Measurements from ENCODE around the gene SPATA21.
A peak's percentile ranks its signal among the peaks of the same experiment; 100 is the strongest.

Gene SPATA21

DNA sequence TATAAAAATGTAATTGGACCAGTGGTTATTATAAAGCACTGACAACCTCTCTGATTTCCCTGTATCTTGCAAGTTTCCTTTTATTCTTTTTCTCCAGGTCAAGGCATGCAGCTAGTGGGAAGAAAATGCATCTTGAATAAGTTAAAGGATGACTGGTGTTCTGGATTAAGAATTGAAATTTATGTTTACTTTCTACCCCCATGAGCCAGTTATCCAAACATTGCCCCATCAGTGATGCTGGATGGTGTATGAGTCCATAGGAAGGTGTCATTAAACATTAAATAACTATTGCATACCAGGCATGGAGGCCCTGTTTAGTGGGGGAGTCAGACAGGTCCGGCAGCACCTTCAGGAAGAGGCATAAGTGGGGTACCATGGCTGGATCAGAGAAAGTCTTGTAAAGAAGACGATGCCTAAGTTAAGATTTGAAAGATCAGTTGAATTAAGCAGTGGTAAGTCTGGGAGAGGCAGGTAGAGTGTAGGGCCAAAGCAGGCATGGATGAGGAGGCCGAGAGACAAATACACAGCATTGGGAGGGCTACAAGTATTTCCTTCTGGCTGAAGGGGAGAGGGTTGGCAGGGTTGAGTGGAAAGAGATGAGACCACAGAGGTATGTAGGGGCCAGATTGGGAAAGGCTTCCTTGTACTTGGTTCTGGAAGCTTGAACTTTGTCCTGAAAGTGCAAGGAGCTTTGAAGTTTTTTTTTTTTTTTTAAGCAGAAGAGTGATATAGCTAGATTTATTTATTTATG lies 64.5 kb downstream of the SPATA21 start:
- H3K4me1 Mint-ChIP-seq, result peaks cover 59% of the 10 kb centered on the region
- TF ChIP-seq, protein P1, sequence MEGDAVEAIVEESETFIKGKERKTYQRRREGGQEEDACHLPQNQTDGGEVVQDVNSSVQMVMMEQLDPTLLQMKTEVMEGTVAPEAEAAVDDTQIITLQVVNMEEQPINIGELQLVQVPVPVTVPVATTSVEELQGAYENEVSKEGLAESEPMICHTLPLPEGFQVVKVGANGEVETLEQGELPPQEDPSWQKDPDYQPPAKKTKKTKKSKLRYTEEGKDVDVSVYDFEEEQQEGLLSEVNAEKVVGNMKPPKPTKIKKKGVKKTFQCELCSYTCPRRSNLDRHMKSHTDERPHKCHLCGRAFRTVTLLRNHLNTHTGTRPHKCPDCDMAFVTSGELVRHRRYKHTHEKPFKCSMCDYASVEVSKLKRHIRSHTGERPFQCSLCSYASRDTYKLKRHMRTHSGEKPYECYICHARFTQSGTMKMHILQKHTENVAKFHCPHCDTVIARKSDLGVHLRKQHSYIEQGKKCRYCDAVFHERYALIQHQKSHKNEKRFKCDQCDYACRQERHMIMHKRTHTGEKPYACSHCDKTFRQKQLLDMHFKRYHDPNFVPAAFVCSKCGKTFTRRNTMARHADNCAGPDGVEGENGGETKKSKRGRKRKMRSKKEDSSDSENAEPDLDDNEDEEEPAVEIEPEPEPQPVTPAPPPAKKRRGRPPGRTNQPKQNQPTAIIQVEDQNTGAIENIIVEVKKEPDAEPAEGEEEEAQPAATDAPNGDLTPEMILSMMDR (IDR thresholded peaks at IDR 0.05; ENCODE audit: unreplicated experiment in 3 of 3), result no peak
- H3K27ac Mint-ChIP-seq, result peak overlapping the region; percentile 18 to 81 (median 33)
- no peaks in the 10 kb centered on the region for H3K27me3 Mint-ChIP-seq (ENCODE audit: low read depth)
- peaks cover 18% of the 10 kb centered on the region for H3K36me3 Mint-ChIP-seq (ENCODE audit: low read depth)
- H3K9me3 Mint-ChIP-seq, result no peaks in the 10 kb centered on the region
- H3K4me3 Mint-ChIP-seq, result peak overlapping the region in 2 of 3 experiments; percentile 1 to 3

DNA sequence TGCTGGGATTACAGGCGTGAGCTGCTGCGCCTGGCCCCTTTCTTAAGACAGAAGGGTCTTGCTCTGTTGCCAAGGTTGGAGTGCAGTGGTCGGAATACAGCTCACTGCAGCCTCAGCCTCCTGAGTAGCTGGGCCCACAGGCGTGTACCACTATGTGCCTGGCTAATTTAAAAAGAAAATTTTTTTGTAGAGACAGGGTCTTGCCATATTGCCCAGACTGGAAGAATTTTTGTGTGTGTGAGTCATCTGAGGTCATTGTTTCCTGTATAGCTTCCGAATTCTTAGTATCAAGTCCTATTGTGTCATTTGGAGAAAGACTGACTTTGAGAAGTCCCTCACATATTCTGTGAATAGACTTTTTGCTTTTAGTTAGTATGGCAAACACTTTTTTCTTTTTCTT lies 65.5 kb downstream of the SPATA21 start:
- TF ChIP-seq, protein P1 (IDR thresholded peaks at IDR 0.05; ENCODE audit: unreplicated experiment in 3 of 3), result no peak
- H3K36me3 Mint-ChIP-seq (ENCODE audit: low read depth), result peaks cover 18% of the 10 kb centered on the region
- H3K4me1 Mint-ChIP-seq, result peaks cover 53% of the 10 kb centered on the region
- H3K27ac Mint-ChIP-seq, result peak overlapping the region in 2 of 3 experiments; percentile 37 to 55
- H3K27me3 Mint-ChIP-seq (ENCODE audit: low read depth), result no peaks in the 10 kb centered on the region
- no peaks in the 10 kb centered on the region for H3K9me3 Mint-ChIP-seq
- peak overlapping the region in 2 of 3 experiments; percentile 31 to 38 for H3K4me3 Mint-ChIP-seq

DNA sequence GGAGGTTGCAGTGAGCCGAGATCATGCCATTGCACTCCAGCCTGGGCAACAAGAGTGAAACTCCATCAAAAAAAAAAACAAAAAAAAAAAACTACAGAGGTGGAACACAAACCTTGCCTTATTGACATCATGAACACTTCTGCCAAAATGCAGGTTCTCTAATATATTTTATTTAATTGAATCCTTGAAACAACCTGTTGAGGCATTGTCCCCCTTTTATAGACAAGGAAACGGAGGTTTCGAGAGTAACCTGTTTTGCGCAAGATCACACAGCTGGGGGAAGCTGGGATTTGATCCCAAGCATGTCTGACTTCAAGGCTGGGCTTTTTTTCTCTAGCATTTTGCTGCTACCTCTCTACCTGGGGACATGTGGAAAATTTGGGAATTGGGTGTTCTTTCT lies 67.4 kb downstream of the SPATA21 start:
- H3K27ac Mint-ChIP-seq, result no peak overlapping the region
- peaks cover 44% of the 10 kb centered on the region for H3K4me1 Mint-ChIP-seq
- H3K27me3 Mint-ChIP-seq (ENCODE audit: low read depth), result no peaks in the 10 kb centered on the region
- H3K9me3 Mint-ChIP-seq, result no peaks in the 10 kb centered on the region
- H3K4me3 Mint-ChIP-seq, result peak overlapping the region; percentile 94 to 99 (median 97)
- peaks cover 14% of the 10 kb centered on the region for H3K36me3 Mint-ChIP-seq (ENCODE audit: low read depth)
- TF ChIP-seq, protein P1 (IDR thresholded peaks at IDR 0.05; ENCODE audit: unreplicated experiment in 3 of 3), result no peak

DNA sequence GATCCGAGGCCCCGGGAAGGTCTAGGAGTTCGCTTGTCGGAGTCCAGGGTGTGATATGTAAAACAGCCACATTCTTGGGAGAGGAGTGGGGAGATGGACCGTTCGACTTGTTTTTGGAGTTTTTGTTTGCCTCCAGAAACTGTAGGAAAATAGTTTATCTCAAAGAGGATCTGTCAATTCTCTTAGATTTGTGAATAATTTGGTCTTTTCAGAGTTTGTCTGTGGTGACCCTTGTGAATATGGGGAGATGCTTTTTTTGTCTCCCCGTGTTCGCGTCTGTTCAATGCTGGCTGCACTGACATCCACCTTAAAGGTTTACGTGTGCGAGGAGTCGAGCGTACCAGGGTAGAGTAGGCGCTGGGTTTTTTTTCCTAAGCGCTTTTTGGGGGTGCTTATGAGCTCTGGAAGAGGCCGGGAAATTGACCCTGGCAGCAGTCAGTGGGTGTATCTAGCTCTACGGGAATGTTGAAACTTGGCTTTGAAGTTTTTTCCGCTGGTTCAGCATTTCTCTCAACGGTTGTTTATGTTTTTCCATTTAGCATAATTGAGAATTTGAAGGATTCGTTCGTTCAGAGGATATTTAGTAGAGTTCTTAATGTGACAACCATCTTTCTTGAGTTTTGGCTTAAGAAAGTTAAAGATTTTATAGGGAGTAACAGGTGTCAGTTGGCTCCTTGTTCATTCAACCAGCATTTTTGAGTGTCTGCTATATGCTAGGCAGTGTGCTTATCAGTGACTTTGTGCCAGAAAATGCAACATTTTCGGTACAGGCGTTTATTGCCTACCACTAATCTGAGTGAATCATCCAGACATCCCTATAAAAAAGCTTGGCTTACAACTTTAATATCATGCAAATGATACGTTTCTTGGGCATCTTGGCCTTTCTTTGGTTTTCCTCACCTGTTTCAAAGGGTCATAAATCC lies 69.0 kb downstream of the SPATA21 start:
- Mint-ChIP-seq H3K4me3 (peak overlapping the region; percentile 94 to 99 (median 97)), H3K9me3 (no peaks in the 10 kb centered on the region), H3K36me3 (ENCODE audit: low read depth) (peaks cover 7% of the 10 kb centered on the region), H3K27me3 (ENCODE audit: low read depth) (no peaks in the 10 kb centered on the region), H3K27ac (peak overlapping the region; percentile 92 to 99 (median 94)), H3K4me1 (peaks cover 41% of the 10 kb centered on the region)
- TF ChIP-seq, protein P1 (IDR thresholded peaks at IDR 0.05; ENCODE audit: unreplicated experiment in 3 of 3), result no peak

DNA sequence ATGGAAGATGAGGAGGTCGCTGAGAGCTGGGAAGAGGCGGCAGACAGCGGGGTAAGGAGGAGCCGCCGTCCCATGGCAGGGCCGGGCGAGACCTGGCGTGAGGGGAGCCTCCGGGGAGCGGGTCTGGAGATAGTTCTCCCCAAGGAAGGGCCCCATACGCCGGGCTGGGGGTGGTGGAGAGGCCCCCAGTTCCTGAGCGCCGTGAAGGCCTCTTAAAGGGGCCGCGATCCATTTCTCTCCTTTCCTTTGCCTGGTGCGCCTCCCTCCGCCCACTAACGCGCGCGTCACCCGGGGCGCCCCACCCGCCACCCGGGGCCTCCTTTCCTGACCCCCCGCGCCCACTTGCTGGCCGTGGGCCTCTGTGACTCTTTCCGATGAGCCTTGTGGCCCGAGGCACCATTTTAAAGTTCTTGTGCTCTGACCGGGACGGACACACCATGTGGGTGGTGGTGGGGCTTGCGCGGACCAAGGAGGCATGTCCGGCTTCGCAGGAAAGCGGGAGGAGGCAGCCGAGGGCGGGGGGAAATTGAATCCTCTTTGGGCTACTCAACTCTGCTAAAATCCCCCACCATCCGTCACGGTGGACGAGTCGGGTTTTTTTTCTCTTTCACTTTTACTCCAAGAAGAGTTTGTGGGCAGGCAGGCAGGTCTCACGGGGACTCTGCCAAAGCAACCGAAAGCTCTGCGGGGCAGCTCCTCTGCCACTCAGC lies 69.8 kb downstream of the SPATA21 start:
- peak overlapping the region; percentile 94 to 99 (median 97) for H3K4me3 Mint-ChIP-seq
- no peaks in the 10 kb centered on the region for H3K9me3 Mint-ChIP-seq
- peaks cover under 1% of the 10 kb centered on the region for H3K36me3 Mint-ChIP-seq (ENCODE audit: low read depth)
- H3K27me3 Mint-ChIP-seq (ENCODE audit: low read depth), result no peaks in the 10 kb centered on the region
- TF ChIP-seq, protein P1 (IDR thresholded peaks at IDR 0.05; ENCODE audit: unreplicated experiment in 3 of 3), result peak in 1 of 3 experiments; percentile 21
- peak overlapping the region; percentile 92 to 99 (median 94) for H3K27ac Mint-ChIP-seq
- H3K4me1 Mint-ChIP-seq, result peaks cover 37% of the 10 kb centered on the region

All from nephron (organoid).